ENCODE data around the gene ELF5. TPM values are rescaled to one million over a fixed set of nuclear protein-coding genes. Genes with fewer than 3 reads are reported as not detected.

The ELF5 gene
- total RNA-seq (under 1 TPM in 1 of 2 donors, not detected in 1; 0.11 TPM), polyA plus RNA-seq (ENCODE audit: insufficient read length in 2 of 2) (under 1 TPM; 0.22 to 0.54 TPM)
- long read RNA-seq, donor 1, result 0 reads
- long read RNA-seq, donor 2, result 0 reads
- long read RNA-seq, donor 3, result 0 reads
- long read RNA-seq, donor 4, transcript ELF5-205 (3 exons, 2,330 nt), result major isoform, 5 of 10 reads
- long read RNA-seq, donor 4, transcript ELF5-201 (7 exons, 2,321 nt), result major isoform, 5 of 10 reads
- long read RNA-seq, donor 4, partial matches to known transcripts, result 0 of 10 reads
- long read RNA-seq, donor 4, other reads (novel, unspliced or antisense), result 0 of 10 reads

GRCh38 chr11:34513682-34514449 lies at the start of gene ELF5:
TSS of gene ELF5 (minus strand) at chr11:34513794. CDS start at chr11:34505749, 8,045 bp downstream.
- WGBS (ENCODE audit: insufficient coverage), result 90% methylated on average over 13 of the region's 17 CpGs
- no peak within 1 kb of the TSS for H3K27ac ChIP-seq (ENCODE audit: low read depth, low read length)
- no peaks in the 10 kb centered on the region for H3K9me3 ChIP-seq (ENCODE audit: control insufficient read depth, insufficient read depth, low read length)
- DNase-seq (ENCODE audit: low read depth in 4 of 6, low spot score in 6 of 6), result no peak
- no peaks in the 10 kb centered on the region for H3K36me3 ChIP-seq (ENCODE audit: control insufficient read depth, insufficient read depth, low read length)
- H3K27me3 ChIP-seq (ENCODE audit: control insufficient read depth, insufficient read depth, low read length), result no peaks in the 10 kb centered on the region
- no peaks in the 10 kb centered on the region for H3K4me1 ChIP-seq (ENCODE audit: control insufficient read depth, insufficient read depth, low read length)
- no peak within 1 kb of the TSS for H3K4me3 ChIP-seq (ENCODE audit: low read depth, low read length)

GRCh38 chr11:34562976-34563375 lies 49.4 kb upstream of the ELF5 start:
- H3K4me1 ChIP-seq (ENCODE audit: control insufficient read depth, insufficient read depth, low read length), result peaks cover 19% of the 10 kb centered on the region
- 100% methylated on average over 1 of the region's 2 CpGs for WGBS (ENCODE audit: insufficient coverage)
- DNase-seq (ENCODE audit: low read depth in 4 of 6, low spot score in 6 of 6), result no peak

GRCh38 chr11:34560511-34560910 lies 46.9 kb upstream of the ELF5 start:
- 100% methylated on average over 1 of the region's 4 CpGs for WGBS (ENCODE audit: insufficient coverage)
- DNase-seq (ENCODE audit: low read depth in 4 of 6, low spot score in 6 of 6), result no peak

More at GRCh38 chr11:34562976-34563375, 49.4 kb upstream of the ELF5 start:
- Histone ChIP-seq H3K27ac (ENCODE audit: low read depth, low read length) (no peak overlapping the region), H3K9me3 (ENCODE audit: control insufficient read depth, insufficient read depth, low read length) (no peaks in the 10 kb centered on the region), H3K36me3 (ENCODE audit: control insufficient read depth, insufficient read depth, low read length) (no peaks in the 10 kb centered on the region), H3K27me3 (ENCODE audit: control insufficient read depth, insufficient read depth, low read length) (no peaks in the 10 kb centered on the region), H3K4me3 (ENCODE audit: low read depth, low read length) (no peak overlapping the region)

GRCh38 chr11:34558673-34559072 lies 45.1 kb upstream of the ELF5 start:
- H3K27ac ChIP-seq (ENCODE audit: low read depth, low read length), result no peak overlapping the region
- no peak for DNase-seq (ENCODE audit: low read depth in 4 of 6, low spot score in 6 of 6)
- WGBS (ENCODE audit: insufficient coverage), result 90% methylated on average over 2 of the region's 4 CpGs
- H3K4me3 ChIP-seq (ENCODE audit: low read depth, low read length), result no peak overlapping the region
- H3K36me3 ChIP-seq (ENCODE audit: control insufficient read depth, insufficient read depth, low read length), result no peaks in the 10 kb centered on the region
- no peaks in the 10 kb centered on the region for H3K27me3 ChIP-seq (ENCODE audit: control insufficient read depth, insufficient read depth, low read length)
- H3K4me1 ChIP-seq (ENCODE audit: control insufficient read depth, insufficient read depth, low read length), result no peaks in the 10 kb centered on the region
- no peaks in the 10 kb centered on the region for H3K9me3 ChIP-seq (ENCODE audit: control insufficient read depth, insufficient read depth, low read length)

More at GRCh38 chr11:34560511-34560910, 46.9 kb upstream of the ELF5 start:
- peaks cover 12% of the 10 kb centered on the region for H3K4me1 ChIP-seq (ENCODE audit: control insufficient read depth, insufficient read depth, low read length)
- no peak overlapping the region for H3K27ac ChIP-seq (ENCODE audit: low read depth, low read length)
- H3K36me3 ChIP-seq (ENCODE audit: control insufficient read depth, insufficient read depth, low read length), result no peaks in the 10 kb centered on the region
- no peak overlapping the region for H3K4me3 ChIP-seq (ENCODE audit: low read depth, low read length)
- H3K9me3 ChIP-seq (ENCODE audit: control insufficient read depth, insufficient read depth, low read length), result no peaks in the 10 kb centered on the region
- H3K27me3 ChIP-seq (ENCODE audit: control insufficient read depth, insufficient read depth, low read length), result no peaks in the 10 kb centered on the region

GRCh38 chr11:34558211-34558610 lies 44.6 kb upstream of the ELF5 start:
- DNase-seq (ENCODE audit: low read depth in 4 of 6, low spot score in 6 of 6), result no peak
- Histone ChIP-seq H3K36me3 (ENCODE audit: control insufficient read depth, insufficient read depth, low read length) (no peaks in the 10 kb centered on the region), H3K27ac (ENCODE audit: low read depth, low read length) (no peak overlapping the region), H3K4me3 (ENCODE audit: low read depth, low read length) (no peak overlapping the region), H3K27me3 (ENCODE audit: control insufficient read depth, insufficient read depth, low read length) (no peaks in the 10 kb centered on the region), H3K4me1 (ENCODE audit: control insufficient read depth, insufficient read depth, low read length) (no peaks in the 10 kb centered on the region), H3K9me3 (ENCODE audit: control insufficient read depth, insufficient read depth, low read length) (no peaks in the 10 kb centered on the region)
- 63% methylated on average over 1 of the region's 1 CpG for WGBS (ENCODE audit: insufficient coverage)

- H3K4me3 ChIP-seq (ENCODE audit: low read depth, low read length), result no peak overlapping the region
- no peaks in the 10 kb centered on the region for H3K27me3 ChIP-seq (ENCODE audit: control insufficient read depth, insufficient read depth, low read length)
- H3K4me1 ChIP-seq (ENCODE audit: control insufficient read depth, insufficient read depth, low read length), result no peaks in the 10 kb centered on the region
- peaks cover 3% of the 10 kb centered on the region for H3K9me3 ChIP-seq (ENCODE audit: control insufficient read depth, insufficient read depth, low read length)
- no peaks in the 10 kb centered on the region for H3K36me3 ChIP-seq (ENCODE audit: control insufficient read depth, insufficient read depth, low read length)
- no peak for DNase-seq (ENCODE audit: low read depth in 4 of 6, low spot score in 6 of 6)
- no peak overlapping the region for H3K27ac ChIP-seq (ENCODE audit: low read depth, low read length)
- WGBS (ENCODE audit: insufficient coverage), result 83% methylated on average over 3 of the region's 3 CpGs
Observed at GRCh38 chr11:34552270-34552669, 38.7 kb upstream of the ELF5 start.

GRCh38 chr11:34549271-34549670 lies 35.7 kb upstream of the ELF5 start:
- Histone ChIP-seq H3K36me3 (ENCODE audit: control insufficient read depth, insufficient read depth, low read length) (no peaks in the 10 kb centered on the region), H3K4me1 (ENCODE audit: control insufficient read depth, insufficient read depth, low read length) (no peaks in the 10 kb centered on the region), H3K27me3 (ENCODE audit: control insufficient read depth, insufficient read depth, low read length) (no peaks in the 10 kb centered on the region), H3K9me3 (ENCODE audit: control insufficient read depth, insufficient read depth, low read length) (peaks cover 3% of the 10 kb centered on the region), H3K4me3 (ENCODE audit: low read depth, low read length) (no peak overlapping the region), H3K27ac (ENCODE audit: low read depth, low read length) (no peak overlapping the region)
- 88% methylated on average over 3 of the region's 5 CpGs for WGBS (ENCODE audit: insufficient coverage)
- DNase-seq (ENCODE audit: low read depth in 4 of 6, low spot score in 6 of 6), result no peak

GRCh38 chr11:34548278-34548677 lies 34.7 kb upstream of the ELF5 start:
- no peaks in the 10 kb centered on the region for H3K36me3 ChIP-seq (ENCODE audit: control insufficient read depth, insufficient read depth, low read length)
- H3K4me3 ChIP-seq (ENCODE audit: low read depth, low read length), result no peak overlapping the region
- no peaks in the 10 kb centered on the region for H3K27me3 ChIP-seq (ENCODE audit: control insufficient read depth, insufficient read depth, low read length)
- H3K9me3 ChIP-seq (ENCODE audit: control insufficient read depth, insufficient read depth, low read length), result peaks cover 3% of the 10 kb centered on the region
- no peak for DNase-seq (ENCODE audit: low read depth in 4 of 6, low spot score in 6 of 6)
- no peak overlapping the region for H3K27ac ChIP-seq (ENCODE audit: low read depth, low read length)
- WGBS (ENCODE audit: insufficient coverage), result 94% methylated on average over 4 of the region's 4 CpGs
- no peaks in the 10 kb centered on the region for H3K4me1 ChIP-seq (ENCODE audit: control insufficient read depth, insufficient read depth, low read length)

GRCh38 chr11:34546511-34547209 lies 33.1 kb upstream of the ELF5 start:
- H3K36me3 ChIP-seq (ENCODE audit: control insufficient read depth, insufficient read depth, low read length), result no peaks in the 10 kb centered on the region
- no peaks in the 10 kb centered on the region for H3K4me1 ChIP-seq (ENCODE audit: control insufficient read depth, insufficient read depth, low read length)
- no peaks in the 10 kb centered on the region for H3K27me3 ChIP-seq (ENCODE audit: control insufficient read depth, insufficient read depth, low read length)
- DNase-seq (ENCODE audit: low read depth in 4 of 6, low spot score in 6 of 6), result peak in 5 of 6 donors; percentile 4 to 57 (median 10)
- H3K9me3 ChIP-seq (ENCODE audit: control insufficient read depth, insufficient read depth, low read length), result peaks cover 3% of the 10 kb centered on the region
- WGBS (ENCODE audit: insufficient coverage), result 33% methylated on average over 3 of the region's 6 CpGs
- H3K27ac ChIP-seq (ENCODE audit: low read depth, low read length), result peak overlapping the region; percentile 9
- no peak overlapping the region for H3K4me3 ChIP-seq (ENCODE audit: low read depth, low read length)
